ENCODE measurements around the gene ZNF28. TPM values are rescaled to one million over a fixed set of nuclear protein-coding genes. Genes with fewer than 3 reads are reported as not detected.
"Not testable (repeated sequence)": the region's sequence is repeated elsewhere in the genome, so short reads cannot be mapped to it uniquely, and the experiment has no call there.

Gene ZNF28
- total RNA-seq, 1 experiment from 2014 or later, result 26.7 TPM

DNA sequence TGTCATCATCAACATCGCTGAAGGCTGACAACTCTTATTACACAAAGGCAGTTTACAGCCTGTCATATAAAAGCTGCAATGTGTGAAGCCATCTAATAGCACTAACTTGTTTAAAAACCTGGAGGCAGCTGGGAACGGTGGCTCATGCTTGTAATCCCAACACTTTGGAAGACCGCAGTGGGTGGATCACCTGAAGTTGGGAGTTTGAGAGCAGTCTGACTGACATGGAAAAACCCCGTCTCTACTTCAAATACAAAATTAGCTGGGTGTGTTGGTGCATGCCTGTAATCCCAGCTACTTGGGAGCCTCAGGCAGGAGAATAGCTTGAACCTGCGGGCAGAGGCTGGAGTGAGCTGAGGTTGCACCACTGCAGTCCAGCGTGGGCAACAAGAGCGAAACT lies 8.4 kb upstream of the ZNF28 start:
- ATAC-seq; H3K27ac Mint-ChIP-seq; H3K9me3 Mint-ChIP-seq; H3K4me3 Mint-ChIP-seq; CTCF ChIA-PET; POLR2A ChIA-PET; H3K36me3 Mint-ChIP-seq; DNase-seq (ENCODE audit: low spot score); H3K27me3 Mint-ChIP-seq (ENCODE audit: low read depth); H3K4me1 Mint-ChIP-seq: not testable (repeated sequence)

DNA sequence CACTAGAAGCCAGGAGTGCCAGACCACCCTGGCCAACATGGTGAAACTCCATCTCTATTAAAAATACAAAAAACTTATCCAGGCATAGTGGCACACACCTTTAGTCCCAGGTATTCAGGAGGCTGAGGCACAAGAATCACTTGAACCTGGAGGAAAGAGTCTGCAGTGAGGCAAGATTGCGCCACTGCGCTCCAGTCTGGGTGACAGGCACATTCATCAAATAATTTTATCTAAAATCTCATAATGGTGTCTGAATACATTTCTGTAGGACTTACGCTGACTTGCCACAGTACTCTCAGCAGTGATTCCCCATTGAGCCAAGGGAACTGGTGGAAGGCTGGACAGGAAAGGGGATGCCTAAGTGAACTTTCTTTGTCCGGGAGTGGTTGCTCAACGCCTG lies 4.3 kb upstream of the ZNF28 start:
- peaks cover 4% of the 10 kb centered on the region for H3K27me3 Mint-ChIP-seq (ENCODE audit: low read depth)
- DNase-seq (ENCODE audit: low spot score) (no peak), ATAC-seq (no peak)
- no peaks in the 10 kb centered on the region for H3K36me3 Mint-ChIP-seq
- TF ChIP-seq TEAD1 (CRISPR knock-in tag; IDR thresholded peaks at IDR 0.05), result no peak
- TF ChIP-seq, protein P1, sequence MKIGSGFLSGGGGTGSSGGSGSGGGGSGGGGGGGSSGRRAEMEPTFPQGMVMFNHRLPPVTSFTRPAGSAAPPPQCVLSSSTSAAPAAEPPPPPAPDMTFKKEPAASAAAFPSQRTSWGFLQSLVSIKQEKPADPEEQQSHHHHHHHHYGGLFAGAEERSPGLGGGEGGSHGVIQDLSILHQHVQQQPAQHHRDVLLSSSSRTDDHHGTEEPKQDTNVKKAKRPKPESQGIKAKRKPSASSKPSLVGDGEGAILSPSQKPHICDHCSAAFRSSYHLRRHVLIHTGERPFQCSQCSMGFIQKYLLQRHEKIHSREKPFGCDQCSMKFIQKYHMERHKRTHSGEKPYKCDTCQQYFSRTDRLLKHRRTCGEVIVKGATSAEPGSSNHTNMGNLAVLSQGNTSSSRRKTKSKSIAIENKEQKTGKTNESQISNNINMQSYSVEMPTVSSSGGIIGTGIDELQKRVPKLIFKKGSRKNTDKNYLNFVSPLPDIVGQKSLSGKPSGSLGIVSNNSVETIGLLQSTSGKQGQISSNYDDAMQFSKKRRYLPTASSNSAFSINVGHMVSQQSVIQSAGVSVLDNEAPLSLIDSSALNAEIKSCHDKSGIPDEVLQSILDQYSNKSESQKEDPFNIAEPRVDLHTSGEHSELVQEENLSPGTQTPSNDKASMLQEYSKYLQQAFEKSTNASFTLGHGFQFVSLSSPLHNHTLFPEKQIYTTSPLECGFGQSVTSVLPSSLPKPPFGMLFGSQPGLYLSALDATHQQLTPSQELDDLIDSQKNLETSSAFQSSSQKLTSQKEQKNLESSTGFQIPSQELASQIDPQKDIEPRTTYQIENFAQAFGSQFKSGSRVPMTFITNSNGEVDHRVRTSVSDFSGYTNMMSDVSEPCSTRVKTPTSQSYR (CRISPR knock-in tag; IDR thresholded peaks at IDR 0.05), result no peak
- TF ChIP-seq, protein P2, sequence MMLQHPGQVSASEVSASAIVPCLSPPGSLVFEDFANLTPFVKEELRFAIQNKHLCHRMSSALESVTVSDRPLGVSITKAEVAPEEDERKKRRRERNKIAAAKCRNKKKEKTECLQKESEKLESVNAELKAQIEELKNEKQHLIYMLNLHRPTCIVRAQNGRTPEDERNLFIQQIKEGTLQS (CRISPR knock-in tag; conservative IDR thresholded peaks at IDR 0.05), result no peak
- TF ChIP-seq ZNF423 (CRISPR knock-in tag; IDR thresholded peaks at IDR 0.05), result no peak
- no peak for TF ChIP-seq ZNF317 (CRISPR knock-in tag; IDR thresholded peaks at IDR 0.05; ENCODE audit: borderline replicate concordance, low read depth)
- no peak for TF ChIP-seq ZBTB21 (CRISPR knock-in tag; IDR thresholded peaks at IDR 0.05; ENCODE audit: borderline replicate concordance)
- TF ChIP-seq, protein P3, sequence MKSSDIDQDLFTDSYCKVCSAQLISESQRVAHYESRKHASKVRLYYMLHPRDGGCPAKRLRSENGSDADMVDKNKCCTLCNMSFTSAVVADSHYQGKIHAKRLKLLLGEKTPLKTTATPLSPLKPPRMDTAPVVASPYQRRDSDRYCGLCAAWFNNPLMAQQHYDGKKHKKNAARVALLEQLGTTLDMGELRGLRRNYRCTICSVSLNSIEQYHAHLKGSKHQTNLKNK (CRISPR knock-in tag; IDR thresholded peaks at IDR 0.05), result no peak
- H3K4me3 Mint-ChIP-seq, result no peak overlapping the region
- CTCF ChIA-PET, result no interaction called here
- peaks cover 1% of the 10 kb centered on the region for H3K4me1 Mint-ChIP-seq
- POLR2A ChIA-PET, result no interaction called here
- H3K27ac Mint-ChIP-seq, result no peak overlapping the region
- H3K9me3 Mint-ChIP-seq, result peaks cover 5% of the 10 kb centered on the region; the same call in 1 of the 2 replicates

DNA sequence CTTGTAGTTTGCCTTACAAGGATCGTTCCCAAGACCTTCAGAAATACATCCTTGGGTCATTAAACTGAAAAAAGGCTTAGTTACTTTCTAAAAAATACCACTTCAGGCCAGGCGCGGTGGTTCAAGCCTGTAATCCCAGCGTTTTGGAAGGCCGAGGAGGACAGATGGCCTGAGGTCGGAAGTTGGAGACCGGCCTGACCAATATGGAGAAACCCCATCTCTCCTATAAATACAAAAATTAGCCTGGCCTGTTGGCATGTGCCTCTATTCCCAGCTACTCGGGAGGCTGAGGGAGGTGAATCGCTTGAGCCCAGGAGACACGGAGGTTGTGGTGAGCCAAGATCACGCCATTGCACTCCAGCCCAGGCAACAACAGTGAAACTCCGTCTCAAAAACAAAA lies 2.2 kb upstream of the ZNF28 start:
- Mint-ChIP-seq H3K4me3 (no peak overlapping the region), H3K27ac (no peak overlapping the region), H3K27me3 (ENCODE audit: low read depth) (peaks cover 10% of the 10 kb centered on the region), H3K4me1 (peaks cover 7% of the 10 kb centered on the region), H3K36me3 (no peaks in the 10 kb centered on the region), H3K9me3 (peaks cover 5% of the 10 kb centered on the region; the same call in 1 of the 2 replicates)
- CTCF ChIA-PET, result no interaction called here
- POLR2A ChIA-PET, result no interaction called here
- no peak for DNase-seq (ENCODE audit: low spot score)
- ATAC-seq, result no peak
- TF ChIP-seq, protein P4, sequence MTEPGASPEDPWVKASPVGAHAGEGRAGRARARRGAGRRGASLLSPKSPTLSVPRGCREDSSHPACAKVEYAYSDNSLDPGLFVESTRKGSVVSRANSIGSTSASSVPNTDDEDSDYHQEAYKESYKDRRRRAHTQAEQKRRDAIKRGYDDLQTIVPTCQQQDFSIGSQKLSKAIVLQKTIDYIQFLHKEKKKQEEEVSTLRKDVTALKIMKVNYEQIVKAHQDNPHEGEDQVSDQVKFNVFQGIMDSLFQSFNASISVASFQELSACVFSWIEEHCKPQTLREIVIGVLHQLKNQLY (CRISPR knock-in tag; IDR thresholded peaks at IDR 0.05), result no peak
- TF ChIP-seq RELA (CRISPR knock-in tag; IDR thresholded peaks at IDR 0.05; ENCODE audit: borderline replicate concordance), result no peak
- TF ChIP-seq ZNF396 (CRISPR knock-in tag; IDR thresholded peaks at IDR 0.05; ENCODE audit: borderline replicate concordance), result no peak
- no peak for TF ChIP-seq ZNF263 (CRISPR knock-in tag; IDR thresholded peaks at IDR 0.05; ENCODE audit: low read depth)
- TF ChIP-seq, protein P5, sequence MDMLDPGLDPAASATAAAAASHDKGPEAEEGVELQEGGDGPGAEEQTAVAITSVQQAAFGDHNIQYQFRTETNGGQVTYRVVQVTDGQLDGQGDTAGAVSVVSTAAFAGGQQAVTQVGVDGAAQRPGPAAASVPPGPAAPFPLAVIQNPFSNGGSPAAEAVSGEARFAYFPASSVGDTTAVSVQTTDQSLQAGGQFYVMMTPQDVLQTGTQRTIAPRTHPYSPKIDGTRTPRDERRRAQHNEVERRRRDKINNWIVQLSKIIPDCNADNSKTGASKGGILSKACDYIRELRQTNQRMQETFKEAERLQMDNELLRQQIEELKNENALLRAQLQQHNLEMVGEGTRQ (CRISPR knock-in tag; IDR thresholded peaks at IDR 0.05), result no peak
- no peak for TF ChIP-seq NR1H2 (CRISPR knock-in tag; IDR thresholded peaks at IDR 0.05)
- no peak for TF ChIP-seq TEAD4 (CRISPR knock-in tag; IDR thresholded peaks at IDR 0.05)
- TF ChIP-seq NFYB (CRISPR knock-in tag; conservative IDR thresholded peaks at IDR 0.05; ENCODE audit: low read depth), result no peak
- no peak for TF ChIP-seq ATF1 (CRISPR knock-in tag; IDR thresholded peaks at IDR 0.05)
- TF ChIP-seq CREM (CRISPR knock-in tag; IDR thresholded peaks at IDR 0.05), result no peak
- TF ChIP-seq, protein P6, sequence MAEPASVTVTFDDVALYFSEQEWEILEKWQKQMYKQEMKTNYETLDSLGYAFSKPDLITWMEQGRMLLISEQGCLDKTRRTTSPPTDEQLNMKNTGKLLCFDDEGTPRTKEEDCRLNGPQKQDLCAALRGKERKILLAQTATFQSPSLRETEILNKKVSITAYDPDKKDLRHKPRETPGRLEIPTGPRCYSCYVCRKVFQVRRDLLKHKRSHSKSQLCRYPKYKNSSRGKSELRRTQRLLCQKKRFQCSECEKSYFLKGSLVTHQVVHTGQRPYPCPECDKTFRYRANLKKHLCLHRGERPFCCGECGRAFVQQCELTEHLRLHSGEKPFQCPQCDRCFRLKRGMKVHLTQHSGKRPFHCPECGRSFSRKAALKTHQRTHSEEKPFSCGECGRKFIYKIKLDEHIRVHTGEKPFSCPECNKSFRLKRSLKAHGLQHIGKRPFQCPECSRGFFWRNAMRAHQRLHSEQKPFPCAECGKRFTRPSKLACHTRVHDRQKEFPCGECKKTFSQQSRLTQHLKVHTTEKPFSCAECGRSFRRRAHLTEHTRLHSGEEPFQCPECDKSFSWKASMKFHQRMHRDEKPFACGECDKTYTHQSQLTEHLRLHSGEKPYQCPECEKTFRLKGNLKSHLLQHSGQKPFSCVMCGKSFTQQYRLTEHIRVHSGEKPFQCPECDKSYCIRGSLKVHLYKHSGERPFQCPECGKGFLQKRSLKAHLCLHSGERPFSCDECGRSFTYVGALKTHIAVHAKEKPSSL (CRISPR knock-in tag; conservative IDR thresholded peaks at IDR 0.05), result no peak
- TF ChIP-seq TP53 (CRISPR knock-in tag; IDR thresholded peaks at IDR 0.05), result no peak
- TF ChIP-seq KAT7 (CRISPR knock-in tag; IDR thresholded peaks at IDR 0.05; ENCODE audit: borderline replicate concordance), result no peak
- no peak for TF ChIP-seq CREB1 (CRISPR knock-in tag; IDR thresholded peaks at IDR 0.05)
- TF ChIP-seq, protein P7, sequence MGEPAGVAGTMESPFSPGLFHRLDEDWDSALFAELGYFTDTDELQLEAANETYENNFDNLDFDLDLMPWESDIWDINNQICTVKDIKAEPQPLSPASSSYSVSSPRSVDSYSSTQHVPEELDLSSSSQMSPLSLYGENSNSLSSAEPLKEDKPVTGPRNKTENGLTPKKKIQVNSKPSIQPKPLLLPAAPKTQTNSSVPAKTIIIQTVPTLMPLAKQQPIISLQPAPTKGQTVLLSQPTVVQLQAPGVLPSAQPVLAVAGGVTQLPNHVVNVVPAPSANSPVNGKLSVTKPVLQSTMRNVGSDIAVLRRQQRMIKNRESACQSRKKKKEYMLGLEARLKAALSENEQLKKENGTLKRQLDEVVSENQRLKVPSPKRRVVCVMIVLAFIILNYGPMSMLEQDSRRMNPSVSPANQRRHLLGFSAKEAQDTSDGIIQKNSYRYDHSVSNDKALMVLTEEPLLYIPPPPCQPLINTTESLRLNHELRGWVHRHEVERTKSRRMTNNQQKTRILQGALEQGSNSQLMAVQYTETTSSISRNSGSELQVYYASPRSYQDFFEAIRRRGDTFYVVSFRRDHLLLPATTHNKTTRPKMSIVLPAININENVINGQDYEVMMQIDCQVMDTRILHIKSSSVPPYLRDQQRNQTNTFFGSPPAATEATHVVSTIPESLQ (CRISPR knock-in tag; IDR thresholded peaks at IDR 0.05), result no peak
- TF ChIP-seq, protein P8, sequence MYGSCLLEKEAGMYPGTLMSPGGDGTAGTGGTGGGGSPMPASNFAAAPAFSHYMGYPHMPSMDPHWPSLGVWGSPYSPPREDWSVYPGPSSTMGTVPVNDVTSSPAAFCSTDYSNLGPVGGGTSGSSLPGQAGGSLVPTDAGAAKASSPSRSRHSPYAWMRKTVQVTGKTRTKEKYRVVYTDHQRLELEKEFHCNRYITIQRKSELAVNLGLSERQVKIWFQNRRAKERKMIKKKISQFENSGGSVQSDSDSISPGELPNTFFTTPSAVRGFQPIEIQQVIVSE (CRISPR knock-in tag; IDR thresholded peaks at IDR 0.05; ENCODE audit: borderline replicate concordance), result no peak
